HepG2 (cell line): ENCODE results near the gene CDK5RAP2. TPM values are rescaled to one million over a fixed set of nuclear protein-coding genes. Genes with fewer than 3 reads are reported as not detected.

Experiments used
- IRX3 ChIP-seq: sonication (generic); formaldehyde crosslinking; IDR thresholded peaks from 2 replicates; pipeline ENCODE4 v1.8.1; 2023; ENCODE audit warnings: mild to moderate bottlenecking, low read depth, missing genetic modification reagents, borderline replicate concordance
- KLF12 ChIP-seq: sonication (generic); formaldehyde crosslinking; IDR thresholded peaks from 2 replicates; pipeline ENCODE4 v1.4.0; 2020; ENCODE audit warnings: missing genetic modification reagents, borderline replicate concordance
- MIER3 ChIP-seq: IDR thresholded peaks from 2 replicates; pipeline ENCODE4 v1.6.1; 2016; ENCODE audit warnings: missing compliant biosample characterization, borderline replicate concordance
- MTF2 ChIP-seq: sonication (generic); formaldehyde crosslinking; IDR thresholded peaks from 2 replicates; pipeline ENCODE4 v1.5.0; 2020; ENCODE audit warnings: missing genetic modification reagents, borderline replicate concordance
- PAWR ChIP-seq: sonication (generic); formaldehyde crosslinking; IDR thresholded peaks from 2 replicates; pipeline ENCODE4 v1.4.0; 2020; ENCODE audit warnings: missing genetic modification reagents, mild to moderate bottlenecking, borderline replicate concordance
- RAD51 ChIP-seq: fragments of 450-650 bp; IDR thresholded peaks from 2 replicates; pipeline ENCODE4 v1.6.1; 2016; ENCODE audit warnings: borderline replicate concordance
- SMARCE1 ChIP-seq: fragments of 450-650 bp; IDR thresholded peaks from 2 replicates; pipeline ENCODE4 v1.6.1; 2017; ENCODE audit warnings: borderline replicate concordance
- SMYD3 ChIP-seq: sonication (generic); formaldehyde crosslinking; IDR thresholded peaks from 2 replicates; pipeline ENCODE4 v1.8.1; 2023; ENCODE audit warnings: mild to moderate bottlenecking, missing genetic modification reagents
- TBX2 ChIP-seq: sonication (generic); formaldehyde crosslinking; IDR thresholded peaks from 2 replicates; pipeline ENCODE4 v1.5.0; 2020; ENCODE audit warnings: missing genetic modification reagents, mild to moderate bottlenecking, borderline replicate concordance
- U2AF1 ChIP-seq: fragments of 200-400 bp; formaldehyde crosslinking; optimal IDR thresholded peaks from 2 replicates; pipeline ENCODE3; 2017; ENCODE audit warnings: mild to moderate bottlenecking, low read depth, low read length
- ZNF207 ChIP-seq: fragments of 450-650 bp; IDR thresholded peaks from 2 replicates; pipeline ENCODE4 v1.6.1; 2016; ENCODE audit warnings: antibody characterized with exemption, borderline replicate concordance
- ZNF367 ChIP-seq: sonication (generic); formaldehyde crosslinking; IDR thresholded peaks from 2 replicates; pipeline ENCODE4 v1.4.0; 2020; ENCODE audit warnings: missing genetic modification reagents, borderline replicate concordance
- ZNF652 ChIP-seq: IDR thresholded peaks from 2 replicates; pipeline ENCODE4 v1.6.1; 2016; ENCODE audit warnings: low read depth, borderline replicate concordance
- ZNF775 ChIP-seq: sonication (generic); formaldehyde crosslinking; IDR thresholded peaks from 2 replicates; pipeline ENCODE4 v1.4.0; 2020; ENCODE audit warnings: missing genetic modification reagents, mild to moderate bottlenecking, moderate library complexity, borderline replicate concordance
- polyA plus RNA-seq, 8 experiments: library from polyadenylated mRNA; depleted of rRNA in 3 of 8; stranded (reverse) in 7 of 8; unstranded in 1 of 8; fragments of >200 nt; fragmentation: Illumina TruSeq in 4 of 8; extraction: Trizol in 4 of 8; gene quantifications; 2 replicates each; pipeline versions ENCODE4 v1.2.1 to v1.2.3, GENCODE V29; 2011 to 2016; ENCODE audit warnings: low read depth in 4 of 8, missing spikeins in 1 of 8, mixed read lengths in 1 of 8; ENCODE audit not compliant: insufficient read depth in 1 of 8
- total RNA-seq, 5 experiments: library from RNA; depleted of rRNA; stranded (reverse); fragments of >200 nt; fragmentation: Illumina TruSeq; extraction: Trizol; gene quantifications; 2 replicates each; pipeline ENCODE4 v1.2.3, GENCODE V29; 2016; ENCODE audit warnings: low read depth in 1 of 5
- TF ChIP-seq, protein P1 (sequence below): sonication (generic); formaldehyde crosslinking; IDR thresholded peaks from 2 replicates; pipeline ENCODE4 v1.5.1; 2020; ENCODE audit warnings: mild to moderate bottlenecking, missing genetic modification reagents, borderline replicate concordance
- TF ChIP-seq, protein P2 (sequence below): IDR thresholded peaks from 2 replicates; pipeline ENCODE4 v1.6.1; 2018; ENCODE audit warnings: missing genetic modification reagents, mild to moderate bottlenecking, missing compliant biosample characterization
- TF ChIP-seq, protein P3 (sequence below): sonication (generic); formaldehyde crosslinking; IDR thresholded peaks from 2 replicates; pipeline ENCODE4 v1.5.0; 2020; ENCODE audit warnings: mild to moderate bottlenecking, missing genetic modification reagents, borderline replicate concordance

CDK5RAP2 gene
- total and polyA plus RNA-seq, 2 of the 13 experiments (the other 11 are each of a cell fraction or from before 2014, with no cell fraction given) = 31.8 to 42.2 TPM

DNA sequence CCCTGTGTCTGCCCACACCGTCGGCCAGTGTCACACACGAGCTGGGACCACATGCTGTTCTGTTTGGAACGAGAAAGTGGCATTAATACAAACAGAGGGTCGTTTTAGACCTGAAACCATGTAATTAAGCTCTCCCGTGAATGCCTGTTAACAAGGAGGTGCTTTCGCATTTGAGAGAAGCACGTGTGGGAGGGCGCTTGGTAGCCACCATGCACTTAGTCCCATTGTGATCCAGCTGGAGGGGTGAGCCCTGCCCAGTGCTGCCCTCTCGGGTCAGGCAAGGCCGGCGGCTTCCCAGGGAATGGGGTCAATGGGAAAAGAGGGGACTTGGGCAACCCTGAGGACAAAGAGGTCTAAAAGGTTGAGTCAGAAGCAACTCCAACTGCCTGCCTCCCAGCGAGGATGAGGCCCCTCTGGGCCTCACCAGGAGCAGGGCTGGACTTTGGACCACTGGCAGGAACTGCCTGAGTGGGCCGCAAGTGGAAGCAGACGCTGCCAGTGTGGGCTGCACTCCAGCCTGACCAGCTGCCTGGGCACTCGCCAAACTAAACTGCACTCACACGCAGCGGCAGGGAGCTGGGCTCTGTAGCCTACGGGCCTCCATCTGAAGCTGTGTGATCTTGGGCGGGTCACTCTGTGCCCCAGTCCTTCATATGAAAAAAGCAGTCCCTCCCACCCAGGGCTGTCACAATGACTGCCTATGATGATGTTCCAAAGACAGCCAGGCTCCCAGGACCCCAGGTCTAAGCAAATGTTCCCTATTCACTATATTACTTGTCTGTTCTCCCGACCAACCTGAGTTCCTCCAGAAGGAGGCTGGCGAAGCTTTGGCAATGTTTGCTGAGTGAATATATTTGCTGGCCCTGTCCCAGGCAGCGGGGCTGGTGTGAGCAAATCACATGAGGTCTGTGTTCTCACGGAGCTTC is 195.7 kb downstream of the CDK5RAP2 start (continued):
- TF ChIP-seq ZNF775 (CRISPR knock-in tag) (no peak; the same call in 1 of the 2 replicates), MIER3 (CRISPR knock-in tag) (peak; percentile 47; the same call in 1 of the 2 replicates), IRX3 (CRISPR knock-in tag) (no peak), ZNF367 (CRISPR knock-in tag) (no peak), ZNF207 (no peak), PAWR (CRISPR knock-in tag) (no peak), SMARCE1 (no peak), TBX2 (CRISPR knock-in tag) (peak; percentile 69), RAD51 (no peak), MTF2 (CRISPR knock-in tag) (peak; percentile 52; the same call in 1 of the 2 replicates), SMYD3 (CRISPR knock-in tag) (peak; percentile 81; the same call in 1 of the 2 replicates), U2AF1 (no peak), KLF12 (peak; percentile 92), ZNF652 (CRISPR knock-in tag) (no peak; the same call in 1 of the 2 replicates)
- TF ChIP-seq, protein P1, sequence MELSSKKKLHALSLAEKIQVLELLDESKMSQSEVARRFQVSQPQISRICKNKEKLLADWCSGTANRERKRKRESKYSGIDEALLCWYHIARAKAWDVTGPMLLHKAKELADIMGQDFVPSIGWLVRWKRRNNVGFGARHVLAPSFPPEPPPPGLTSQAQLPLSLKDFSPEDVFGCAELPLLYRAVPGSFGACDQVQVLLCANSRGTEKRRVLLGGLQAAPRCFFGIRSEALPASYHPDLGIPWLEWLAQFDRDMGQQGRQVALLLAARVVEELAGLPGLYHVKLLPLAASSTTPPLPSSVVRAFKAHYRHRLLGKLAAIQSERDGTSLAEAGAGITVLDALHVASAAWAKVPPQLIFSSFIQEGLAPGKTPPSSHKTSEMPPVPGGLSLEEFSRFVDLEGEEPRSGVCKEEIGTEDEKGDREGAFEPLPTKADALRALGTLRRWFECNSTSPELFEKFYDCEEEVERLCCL (CRISPR knock-in tag) = 0 out of 2 replicates have a peak, but pooled peaks have one; percentile 66
- TF ChIP-seq, protein P2, sequence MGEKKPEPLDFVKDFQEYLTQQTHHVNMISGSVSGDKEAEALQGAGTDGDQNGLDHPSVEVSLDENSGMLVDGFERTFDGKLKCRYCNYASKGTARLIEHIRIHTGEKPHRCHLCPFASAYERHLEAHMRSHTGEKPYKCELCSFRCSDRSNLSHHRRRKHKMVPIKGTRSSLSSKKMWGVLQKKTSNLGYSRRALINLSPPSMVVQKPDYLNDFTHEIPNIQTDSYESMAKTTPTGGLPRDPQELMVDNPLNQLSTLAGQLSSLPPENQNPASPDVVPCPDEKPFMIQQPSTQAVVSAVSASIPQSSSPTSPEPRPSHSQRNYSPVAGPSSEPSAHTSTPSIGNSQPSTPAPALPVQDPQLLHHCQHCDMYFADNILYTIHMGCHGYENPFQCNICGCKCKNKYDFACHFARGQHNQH (CRISPR knock-in tag) = peak; percentile 76; the same call in 1 of the 2 replicates
- TF ChIP-seq, protein P3, sequence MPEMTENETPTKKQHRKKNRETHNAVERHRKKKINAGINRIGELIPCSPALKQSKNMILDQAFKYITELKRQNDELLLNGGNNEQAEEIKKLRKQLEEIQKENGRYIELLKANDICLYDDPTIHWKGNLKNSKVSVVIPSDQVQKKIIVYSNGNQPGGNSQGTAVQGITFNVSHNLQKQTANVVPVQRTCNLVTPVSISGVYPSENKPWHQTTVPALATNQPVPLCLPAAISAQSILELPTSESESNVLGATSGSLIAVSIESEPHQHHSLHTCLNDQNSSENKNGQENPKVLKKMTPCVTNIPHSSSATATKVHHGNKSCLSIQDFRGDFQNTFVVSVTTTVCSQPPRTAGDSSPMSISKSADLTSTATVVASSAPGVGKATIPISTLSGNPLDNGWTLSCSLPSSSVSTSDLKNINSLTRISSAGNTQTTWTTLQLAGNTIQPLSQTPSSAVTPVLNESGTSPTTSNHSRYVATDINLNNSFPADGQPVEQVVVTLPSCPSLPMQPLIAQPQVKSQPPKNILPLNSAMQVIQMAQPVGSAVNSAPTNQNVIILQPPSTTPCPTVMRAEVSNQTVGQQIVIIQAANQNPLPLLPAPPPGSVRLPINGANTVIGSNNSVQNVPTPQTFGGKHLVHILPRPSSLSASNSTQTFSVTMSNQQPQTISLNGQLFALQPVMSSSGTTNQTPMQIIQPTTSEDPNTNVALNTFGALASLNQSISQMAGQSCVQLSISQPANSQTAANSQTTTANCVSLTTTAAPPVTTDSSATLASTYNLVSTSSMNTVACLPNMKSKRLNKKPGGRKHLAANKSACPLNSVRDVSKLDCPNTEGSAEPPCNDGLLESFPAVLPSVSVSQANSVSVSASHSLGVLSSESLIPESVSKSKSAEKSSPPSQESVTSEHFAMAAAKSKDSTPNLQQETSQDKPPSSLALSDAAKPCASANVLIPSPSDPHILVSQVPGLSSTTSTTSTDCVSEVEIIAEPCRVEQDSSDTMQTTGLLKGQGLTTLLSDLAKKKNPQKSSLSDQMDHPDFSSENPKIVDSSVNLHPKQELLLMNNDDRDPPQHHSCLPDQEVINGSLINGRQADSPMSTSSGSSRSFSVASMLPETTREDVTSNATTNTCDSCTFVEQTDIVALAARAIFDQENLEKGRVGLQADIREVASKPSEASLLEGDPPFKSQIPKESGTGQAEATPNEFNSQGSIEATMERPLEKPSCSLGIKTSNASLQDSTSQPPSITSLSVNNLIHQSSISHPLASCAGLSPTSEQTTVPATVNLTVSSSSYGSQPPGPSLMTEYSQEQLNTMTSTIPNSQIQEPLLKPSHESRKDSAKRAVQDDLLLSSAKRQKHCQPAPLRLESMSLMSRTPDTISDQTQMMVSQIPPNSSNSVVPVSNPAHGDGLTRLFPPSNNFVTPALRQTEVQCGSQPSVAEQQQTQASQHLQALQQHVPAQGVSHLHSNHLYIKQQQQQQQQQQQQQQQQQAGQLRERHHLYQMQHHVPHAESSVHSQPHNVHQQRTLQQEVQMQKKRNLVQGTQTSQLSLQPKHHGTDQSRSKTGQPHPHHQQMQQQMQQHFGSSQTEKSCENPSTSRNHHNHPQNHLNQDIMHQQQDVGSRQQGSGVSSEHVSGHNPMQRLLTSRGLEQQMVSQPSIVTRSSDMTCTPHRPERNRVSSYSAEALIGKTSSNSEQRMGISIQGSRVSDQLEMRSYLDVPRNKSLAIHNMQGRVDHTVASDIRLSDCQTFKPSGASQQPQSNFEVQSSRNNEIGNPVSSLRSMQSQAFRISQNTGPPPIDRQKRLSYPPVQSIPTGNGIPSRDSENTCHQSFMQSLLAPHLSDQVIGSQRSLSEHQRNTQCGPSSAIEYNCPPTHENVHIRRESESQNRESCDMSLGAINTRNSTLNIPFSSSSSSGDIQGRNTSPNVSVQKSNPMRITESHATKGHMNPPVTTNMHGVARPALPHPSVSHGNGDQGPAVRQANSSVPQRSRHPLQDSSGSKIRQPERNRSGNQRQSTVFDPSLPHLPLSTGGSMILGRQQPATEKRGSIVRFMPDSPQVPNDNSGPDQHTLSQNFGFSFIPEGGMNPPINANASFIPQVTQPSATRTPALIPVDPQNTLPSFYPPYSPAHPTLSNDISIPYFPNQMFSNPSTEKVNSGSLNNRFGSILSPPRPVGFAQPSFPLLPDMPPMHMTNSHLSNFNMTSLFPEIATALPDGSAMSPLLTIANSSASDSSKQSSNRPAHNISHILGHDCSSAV = no peak
